GM21423 (cell line): Measurements from ENCODE around the gene RNF175.
"Not testable (repeated sequence)": the region's sequence is repeated elsewhere in the genome, so short reads cannot be mapped to it uniquely, and the experiment has no call there.

Source experiments
- ATAC-seq: cut with Tn5 transposase; IDR thresholded peaks from one replicate; pipeline ENCODE4 v1.9.1; 2021; ENCODE audit warnings: mild to moderate bottlenecking, moderate library complexity; ENCODE audit not compliant: unreplicated experiment

The RNF175 gene

DNA sequence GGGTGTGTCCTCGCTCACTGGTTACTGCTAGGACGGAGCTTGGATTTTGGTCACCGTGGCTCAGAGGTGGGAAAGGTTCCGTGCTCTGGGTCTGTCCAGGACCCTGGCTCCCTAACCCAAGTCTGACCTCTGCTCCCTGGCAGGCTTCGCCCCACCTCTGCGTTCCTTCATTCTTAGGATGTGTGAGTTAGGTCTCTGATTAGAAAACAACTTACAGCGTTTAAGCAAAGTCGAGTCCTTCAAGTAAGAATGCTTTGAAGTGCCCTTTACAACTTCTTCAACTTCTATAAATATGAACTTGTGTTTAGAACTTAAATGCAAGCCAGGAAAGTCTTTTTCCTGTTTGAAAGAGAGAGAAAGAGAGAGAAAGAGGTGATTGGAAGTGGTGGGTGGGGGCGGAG is 74.9 kb downstream of the RNF175 start:
- ATAC-seq = peak; percentile 24

DNA sequence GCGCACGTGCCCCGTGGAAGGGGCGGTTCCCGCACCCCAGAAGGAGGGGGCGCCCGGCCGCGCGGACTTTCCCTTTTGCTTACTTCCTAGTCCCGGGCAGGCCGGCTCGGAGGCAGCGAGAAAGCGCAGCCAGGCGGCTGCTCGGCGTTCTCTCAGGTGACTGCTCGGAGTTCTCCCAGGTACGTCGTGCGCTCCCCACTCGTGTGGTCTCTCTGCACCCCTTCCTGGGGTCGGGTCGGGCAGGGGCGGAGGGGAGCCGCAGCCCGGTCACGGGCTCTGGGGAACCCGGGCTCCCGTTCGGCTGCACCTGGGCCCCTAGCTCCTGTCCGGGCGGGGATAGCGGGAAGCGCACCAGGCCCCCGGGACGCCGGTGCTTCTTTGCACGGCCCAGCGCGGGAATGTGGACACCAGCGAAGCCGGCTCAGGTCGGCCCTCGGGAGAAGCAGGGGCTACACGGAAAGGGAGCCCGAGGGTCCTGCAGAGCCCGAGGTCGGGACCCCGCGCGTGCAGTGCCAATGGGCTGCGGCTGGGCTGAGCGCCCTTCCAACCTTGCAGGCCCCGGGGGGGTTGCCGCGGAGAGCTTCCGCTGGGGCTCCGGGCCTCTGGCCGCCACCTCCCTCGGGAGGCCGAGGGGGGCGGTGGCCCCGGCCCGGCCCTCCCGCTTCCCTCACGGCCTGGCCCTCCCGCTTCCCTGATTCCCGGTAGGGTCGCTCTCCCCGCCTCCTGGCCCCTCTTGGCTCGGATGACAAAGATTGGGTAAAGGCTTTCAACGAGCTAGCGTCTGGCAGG is 75.4 kb downstream of the RNF175 start, which contains the start of gene TLR2:
TLR2 (plus strand) TSS at position 99 of the 789 bp plus-strand sequence. CDS start 18,628 bp downstream, outside the sequence.
- peak; percentile 91 for ATAC-seq

DNA sequence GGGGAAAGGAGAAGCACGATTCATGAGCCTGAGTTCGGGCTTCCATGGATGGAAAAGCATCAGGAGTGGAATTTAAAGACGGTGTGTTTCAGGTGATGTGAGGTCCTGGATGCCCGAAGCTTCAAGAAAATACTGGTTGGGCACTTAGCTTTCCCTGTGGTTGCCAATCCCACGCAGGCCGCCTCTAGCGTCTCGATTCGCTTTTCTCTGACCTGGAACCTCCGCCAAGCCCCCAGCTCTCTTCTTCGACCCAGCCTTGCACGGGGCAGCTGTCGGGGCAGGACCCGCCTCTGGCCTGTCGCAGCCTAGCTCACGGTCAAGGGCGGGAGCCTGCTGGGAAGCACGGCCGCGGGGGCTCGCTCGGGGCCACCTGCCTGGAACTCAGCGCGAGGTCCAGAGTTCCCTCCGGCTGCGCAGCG is 76.1 kb downstream of the RNF175 start:
- no peak for ATAC-seq

DNA sequence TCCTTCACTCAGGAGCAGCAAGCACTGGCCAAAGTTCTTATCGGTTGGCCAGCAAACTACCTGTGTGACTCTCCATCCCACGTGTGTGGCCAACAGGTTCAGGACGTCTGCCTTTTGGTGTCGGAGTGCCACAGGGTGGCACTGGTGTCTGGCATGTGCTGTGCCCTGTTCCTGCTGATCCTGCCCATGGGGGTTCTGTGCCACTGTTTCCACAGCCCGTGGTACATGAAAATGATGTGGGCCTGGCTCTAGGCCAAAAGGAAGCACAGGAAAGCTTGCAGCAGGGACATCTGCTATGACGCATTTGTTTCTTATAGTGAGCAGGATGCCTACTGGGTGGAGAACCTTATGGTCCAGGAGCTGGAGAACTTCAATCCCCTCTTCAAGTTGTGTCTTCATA is 80.3 kb downstream of the RNF175 start:
- ATAC-seq = no peak

DNA sequence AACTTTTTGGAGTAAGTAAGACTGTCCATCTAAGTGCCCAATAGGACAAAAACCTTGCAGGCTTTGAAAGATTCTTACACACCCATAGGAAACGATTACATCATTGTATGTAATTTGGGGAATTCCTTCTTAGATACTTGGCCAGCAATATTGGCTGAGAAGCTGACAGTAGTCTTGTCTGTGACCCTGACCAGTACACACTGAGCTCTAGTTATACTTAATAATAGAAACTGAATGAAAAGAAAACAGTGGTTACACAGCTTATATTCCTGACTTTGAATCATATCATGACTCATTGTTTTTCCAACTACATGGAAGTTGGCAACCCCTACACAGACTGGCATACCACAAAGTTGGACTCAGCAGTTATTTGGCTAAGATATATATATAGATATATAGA is 82.8 kb downstream of the RNF175 start:
- ATAC-seq = no peak

DNA sequence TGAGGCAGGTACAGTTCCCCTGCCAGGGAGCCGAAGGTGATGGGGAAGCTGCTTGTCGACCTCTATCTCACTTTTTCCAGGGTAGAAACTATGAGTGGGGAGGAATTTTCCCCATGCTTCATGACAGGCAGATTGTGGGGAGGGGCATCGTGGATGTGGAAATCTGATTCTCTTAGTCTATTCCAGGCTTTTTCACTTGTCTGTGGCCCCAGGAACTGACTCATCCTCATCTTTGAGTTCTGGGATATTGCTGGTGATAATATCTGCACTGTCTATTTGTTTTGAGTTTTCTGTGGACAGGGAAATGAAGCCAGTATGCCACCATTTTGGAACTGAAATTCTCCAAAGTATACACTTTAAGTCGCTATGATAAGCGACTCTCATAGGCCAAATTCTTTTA is 83.3 kb downstream of the RNF175 start:
- ATAC-seq = no peak

DNA sequence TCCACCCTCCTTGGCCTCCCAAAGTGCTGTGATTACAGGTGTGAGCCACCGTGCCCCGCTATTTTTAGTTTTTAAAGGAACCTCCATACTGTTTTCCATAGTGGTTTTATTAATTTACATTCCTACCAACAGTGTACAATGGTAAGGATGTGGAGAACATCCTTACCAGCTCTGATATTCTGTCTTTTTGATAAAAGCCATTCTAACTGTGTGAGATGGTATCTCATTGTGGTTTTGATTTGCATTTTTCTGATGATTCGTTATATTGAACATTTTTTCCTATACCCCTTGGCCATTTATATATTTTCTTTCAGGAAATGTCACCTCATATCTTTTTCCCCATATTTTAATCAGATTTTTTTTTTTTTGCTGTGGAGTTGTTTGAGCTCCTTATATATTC is 90.0 kb downstream of the RNF175 start:
- ATAC-seq = no peak

DNA sequence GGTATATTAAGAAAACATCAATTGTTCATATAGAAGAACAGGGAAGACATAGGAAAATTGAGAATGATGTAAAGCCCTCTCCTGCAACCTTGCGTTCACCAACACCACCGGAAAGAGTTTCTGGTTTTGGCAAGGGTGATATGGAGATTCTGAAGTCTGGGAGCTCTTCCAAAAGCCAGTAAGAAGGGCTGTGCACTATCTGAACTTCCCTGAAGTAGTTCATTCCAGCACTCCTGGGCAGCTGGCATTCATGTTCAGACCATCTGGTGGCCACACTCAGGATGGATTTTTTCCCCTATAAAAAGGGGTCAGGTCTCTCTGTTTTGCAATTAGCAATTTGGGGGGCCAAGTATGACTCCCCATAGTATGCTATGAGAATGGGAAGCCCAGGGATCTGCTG is 91.2 kb downstream of the RNF175 start:
- ATAC-seq = no peak

DNA sequence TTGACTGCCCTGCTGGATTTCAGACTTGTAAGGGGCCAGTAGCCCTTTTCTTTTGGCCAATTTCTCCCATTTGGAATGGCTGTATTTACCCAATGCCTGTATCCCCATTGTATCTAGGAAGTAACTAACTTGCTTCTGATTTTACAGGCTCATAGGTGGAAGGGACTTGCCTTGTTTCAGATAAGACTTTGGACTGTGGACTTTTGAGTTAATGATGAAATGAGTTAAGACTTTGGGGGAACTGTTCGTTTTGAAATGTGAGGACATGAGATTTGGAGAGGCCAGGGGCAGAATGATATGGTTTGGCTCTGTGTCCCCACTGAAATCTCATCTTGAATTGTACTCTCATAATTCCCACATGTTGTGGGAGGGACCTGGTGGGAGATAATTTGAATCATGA is 93.3 kb downstream of the RNF175 start:
- ATAC-seq = not testable (repeated sequence)

DNA sequence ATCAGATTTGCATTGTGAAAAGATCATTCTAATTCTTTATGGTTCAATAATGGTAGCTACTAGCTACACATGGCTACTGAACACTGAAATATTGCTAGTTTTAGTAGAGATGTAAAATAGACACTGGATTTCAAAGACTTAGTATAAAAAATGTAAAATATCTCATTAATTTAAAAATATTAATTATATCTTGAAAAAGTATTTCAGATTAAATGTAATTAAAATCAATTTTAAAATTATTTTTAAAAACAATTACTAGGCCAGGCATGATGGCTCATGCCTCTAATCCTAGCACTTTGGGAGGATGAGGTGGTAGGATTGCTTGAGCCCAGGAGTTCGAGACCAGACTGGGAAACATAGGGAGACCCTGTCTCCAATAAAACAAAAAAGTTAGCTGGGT is 96.2 kb downstream of the RNF175 start:
- ATAC-seq = no peak

DNA sequence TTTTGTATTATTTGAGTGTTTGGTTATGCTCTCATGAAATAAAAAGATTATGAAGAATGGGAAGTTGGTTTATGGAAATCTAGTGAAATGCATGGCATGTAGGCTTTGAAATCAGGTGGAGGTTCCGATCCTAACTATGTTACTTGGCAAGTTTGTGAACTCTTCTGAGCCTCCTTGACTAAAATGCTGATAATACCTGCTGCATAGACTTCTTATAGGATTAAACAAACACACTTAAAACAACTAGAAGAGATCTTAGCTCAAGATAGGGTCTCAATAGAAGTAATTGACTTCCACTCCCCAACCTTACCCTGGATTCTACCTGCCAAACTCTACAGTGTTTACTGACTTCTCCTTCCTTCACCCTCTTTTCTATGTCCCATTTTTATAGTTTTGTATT is 97.9 kb downstream of the RNF175 start:
- ATAC-seq = no peak

DNA sequence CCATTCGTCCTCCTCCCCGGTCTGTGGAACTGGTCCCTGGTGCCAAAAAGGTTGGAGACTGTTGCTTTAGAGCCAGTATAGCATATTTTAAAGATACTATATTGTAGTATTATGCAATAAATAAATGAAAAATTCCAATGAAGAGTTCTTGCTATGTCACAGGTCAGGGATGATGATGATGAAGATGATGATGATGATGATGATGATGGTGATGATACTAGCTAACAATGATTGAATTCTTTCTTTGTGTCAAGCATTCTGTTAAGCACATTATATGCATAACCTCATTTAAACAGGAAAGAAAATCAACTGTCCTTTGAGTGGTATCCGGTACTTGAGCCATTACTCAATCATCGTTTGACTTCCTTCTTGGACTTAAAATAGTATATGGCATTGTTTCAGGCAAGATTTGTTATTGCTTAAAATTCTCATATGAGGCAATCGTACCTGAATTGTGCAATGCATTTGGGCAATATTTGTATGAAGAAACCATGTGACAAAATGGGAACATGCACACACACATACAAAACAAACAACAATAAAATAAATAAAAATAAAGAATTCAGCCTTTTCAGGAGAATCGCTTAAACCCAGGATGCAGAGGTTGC is 98.5 kb downstream of the RNF175 start:
- no peak for ATAC-seq
